Measurements from ENCODE around the gene PLEKHA1. TPM values are rescaled to one million over a fixed set of nuclear protein-coding genes. Genes with fewer than 3 reads are reported as not detected.

The PLEKHA1 gene
- total and polyA plus RNA-seq, 2 of the 4 experiments (the other 2 are of a cell fraction), result 7.2 to 9.5 TPM

DNA sequence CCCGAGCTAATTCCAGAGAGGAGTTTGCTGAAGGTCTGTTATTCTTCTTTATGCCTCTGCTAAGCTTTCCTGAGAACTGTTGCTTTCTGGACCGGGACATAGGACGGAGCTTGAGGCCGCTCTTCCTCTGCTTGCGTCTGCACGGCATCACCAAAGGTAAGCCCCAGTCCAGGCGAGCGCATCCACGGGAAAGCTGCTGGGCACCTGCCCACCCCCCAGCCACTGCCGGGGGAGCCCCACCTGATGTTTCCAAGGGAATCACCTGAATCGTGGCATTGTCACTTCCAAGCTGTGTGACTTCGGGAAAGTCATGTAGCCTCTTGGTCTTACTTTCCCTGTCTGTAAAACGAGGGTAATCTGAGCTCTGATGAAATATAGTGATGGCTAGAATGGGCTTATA lies 45.1 kb upstream of the PLEKHA1 start:
- no peak overlapping the region for H2AFZ ChIP-seq (replicated peaks; ENCODE audit: low read length, poor library complexity)
- no peak overlapping the region for H4K91ac ChIP-seq (ENCODE audit: insufficient read depth, low read depth, low read length)
- H3K9me3 ChIP-seq (ENCODE audit: control insufficient read depth, insufficient read depth, low read length), result no peaks in the 10 kb centered on the region
- H2BK15ac ChIP-seq (ENCODE audit: low read depth, low read length), result no peak overlapping the region
- no peaks in the 10 kb centered on the region for H3K79me1 ChIP-seq (ENCODE audit: low read depth in 1 of 2, low read length in 2 of 2)
- peaks cover 21% of the 10 kb centered on the region for H3K27me3 ChIP-seq (ENCODE audit: control insufficient read depth, insufficient read depth, low read length)
- H2BK5ac ChIP-seq (ENCODE audit: low read depth, low read length, poor library complexity, severe bottlenecking), result no peak overlapping the region
- H3K23ac ChIP-seq (ENCODE audit: low read depth, low read length), result no peak overlapping the region
- H3K9me1 ChIP-seq (ENCODE audit: insufficient read depth, low read length), result no peaks in the 10 kb centered on the region
- H3K9ac ChIP-seq (ENCODE audit: low read depth, low read length), result no peak overlapping the region
- no peak for ATAC-seq (ENCODE audit: low read depth)
- H3K14ac ChIP-seq (replicated peaks; ENCODE audit: low read depth, low read length), result no peak overlapping the region
- no peak overlapping the region for H3K18ac ChIP-seq (ENCODE audit: low read depth, low read length)
- no peak overlapping the region for H3K27ac ChIP-seq (ENCODE audit: insufficient read depth, low read length)
- H2BK20ac ChIP-seq (ENCODE audit: low read depth, low read length), result no peak overlapping the region
- H3K4ac ChIP-seq (ENCODE audit: low read depth, low read length), result no peak overlapping the region
- H4K5ac ChIP-seq (ENCODE audit: low read depth, low read length), result no peak overlapping the region
- no peak overlapping the region for H2AK5ac ChIP-seq (ENCODE audit: low read depth, low read length)
- BruUV-seq (replicated peaks), result no TSS peak
- no peak overlapping the region for H3K56ac ChIP-seq (ENCODE audit: extremely low read depth, insufficient read depth, low read length)
- no peak overlapping the region for H3K4me2 ChIP-seq (ENCODE audit: low read depth, low read length)
- intact Hi-C loops (cut with micrococcal nuclease), result no loop called here
- H4K20me1 ChIP-seq (ENCODE audit: insufficient read depth, low read length), result no peaks in the 10 kb centered on the region
- no peak overlapping the region for H2AK9ac ChIP-seq (replicated peaks; ENCODE audit: low read depth, low read length, poor library complexity)
- no peaks in the 10 kb centered on the region for H3K36me3 ChIP-seq (ENCODE audit: control insufficient read depth, insufficient read depth, low read length)
- ChIA-PET POLR2A (ENCODE audit: unreplicated experiment) (no interaction called here), CTCF (interaction anchor here (1.1 to 2.0 kb wide), 2 partner anchors 106 to 236 kb away, joined by 3 to 6 read pairs; no protein-coding TSS in a partner anchor)
- DNase-seq, result no peak
- no peak overlapping the region for H4K8ac ChIP-seq (ENCODE audit: low read depth in 2 of 2, low read length in 2 of 2)
- dilution Hi-C loops (cut with HindIII; ENCODE audit: low sequenced_read_pairs, unreplicated experiment), result no loop called here
- H3K4me1 ChIP-seq (ENCODE audit: control insufficient read depth, insufficient read depth, low read length), result no peaks in the 10 kb centered on the region
- no peak for TF ChIP-seq MAZ (IDR thresholded peaks at IDR 0.05; ENCODE audit: borderline replicate concordance, low read depth, low read length)
- TF ChIP-seq CHD1 (IDR thresholded peaks at IDR 0.05; ENCODE audit: low read depth, low read length), result no peak
- no peak for TF ChIP-seq RCOR1 (IDR thresholded peaks at IDR 0.05; ENCODE audit: insufficient replicate concordance, low read length)
- no peak for TF ChIP-seq MAFK (IDR thresholded peaks at IDR 0.05; ENCODE audit: low read depth, low read length)
- no peak for TF ChIP-seq FOS (IDR thresholded peaks at IDR 0.05; ENCODE audit: low read depth, low read length)
- TF ChIP-seq NFE2L2 (IDR thresholded peaks at IDR 0.05; ENCODE audit: low read depth, low read length), result no peak
- no peak for TF ChIP-seq CTCF (conservative IDR thresholded peaks at IDR 0.05; ENCODE audit: low read depth, low read length)
- TF ChIP-seq RAD21 (IDR thresholded peaks at IDR 0.05; ENCODE audit: low read length), result no peak
- no peak for TF ChIP-seq USF2 (IDR thresholded peaks at IDR 0.05; ENCODE audit: low read depth, low read length)
- TF ChIP-seq MXI1 (IDR thresholded peaks at IDR 0.05; ENCODE audit: borderline replicate concordance, low read depth, low read length), result no peak
- no peak for TF ChIP-seq CEBPB (IDR thresholded peaks at IDR 0.05; ENCODE audit: low read depth, low read length)
- in situ Hi-C loops (cut with MboI; ENCODE audit: low sequenced_read_pairs), result no loop called here
- H3K4me3 ChIP-seq (ENCODE audit: insufficient read depth, low read depth, low read length), result no peak overlapping the region
- 83% methylated on average over 9 of the region's 13 CpGs; no CpG with 5 or more reads in 1 of the 2 experiments for WGBS, 2 experiments (ENCODE audit: extremely low coverage in 2 of 2, insufficient read length in 1 of 2)
- H2BK120ac ChIP-seq (ENCODE audit: low read depth, low read length), result no peak overlapping the region
